ENCODE data around the gene HDAC10. TPM values are rescaled to one million over a fixed set of nuclear protein-coding genes. Genes with fewer than 3 reads are reported as not detected.

HDAC10 gene
- total and polyA plus RNA-seq, 10 of the 15 experiments (the other 5 are each of a cell fraction or from before 2014, with no cell fraction given), result 0.26 to 48.6 (median 5.0) TPM

GRCh38 chr22:50257041-50257440, 6.0 kb upstream of the HDAC10 start:
- TF ChIP-seq ATF3 (IDR thresholded peaks at IDR 0.05; ENCODE audit: borderline replicate concordance, extremely low read depth, low read depth, low read length) (no peak), RAD51 (IDR thresholded peaks at IDR 0.05) (no peak), CUX1 (IDR thresholded peaks at IDR 0.05; ENCODE audit: insufficient replicate concordance, low read depth, low read length) (no peak), USF1 (IDR thresholded peaks at IDR 0.05; ENCODE audit: borderline replicate concordance, extremely low read length, insufficient read depth, low read depth, low read length) (no peak), ZBTB40 (IDR thresholded peaks at IDR 0.05; ENCODE audit: borderline replicate concordance) (no peak), YBX1 (IDR thresholded peaks at IDR 0.05) (no peak), MAX (IDR thresholded peaks at IDR 0.05; ENCODE audit: low read depth, low read length) (no peak), NR2F1 (conservative IDR thresholded peaks at IDR 0.05) (no peak), SP1 (IDR thresholded peaks at IDR 0.05; ENCODE audit: low read depth, low read length) (no peak)
- no peak for DNase-seq (ENCODE audit: low read depth, low spot score)
- ChIA-PET SMC1A (ENCODE audit: uncharacterized antibody, unreplicated experiment) (no interaction called here), CTCF (no interaction called here), RAD21 (ENCODE audit: unreplicated experiment) (no interaction called here), POLR2A (no interaction called here)
- BruUV-seq (replicated peaks), result no TSS peak
- no peak overlapping the region for H3K4me2 ChIP-seq (ENCODE audit: control insufficient read depth, insufficient read depth)
- H3K27ac ChIP-seq (ENCODE audit: control insufficient read depth, insufficient read depth), result no peak overlapping the region
- in situ Hi-C loops (cut with MboI), result loop anchor here (10.0 kb wide), 2 partner anchors 238 to 358 kb away; no protein-coding TSS in a partner anchor
- peaks cover 8% of the 10 kb centered on the region for H3K79me2 ChIP-seq (ENCODE audit: control insufficient read depth, insufficient read depth, low read length)
- no peak for FAIRE-seq
- ATAC-seq, result no peak
- no peak overlapping the region for H3K4me3 ChIP-seq
- 91% methylated on average over 16 of the region's 16 CpGs for WGBS (ENCODE audit: insufficient coverage, insufficient replicate concordance, low lambda C conversion rate, missing lambda C conversion rate)
- no peaks in the 10 kb centered on the region; a peak in 1 of 4 replicates for H3K36me3 ChIP-seq (ENCODE audit: control insufficient read depth in 2 of 2, insufficient read depth in 2 of 2, low read length in 1 of 2)
- H3K27me3 ChIP-seq (replicated peaks in 1 of 2; ENCODE audit: control insufficient read depth in 2 of 2, insufficient read depth in 2 of 2, low read length in 1 of 2), result no peaks in the 10 kb centered on the region
- no peak overlapping the region for H2AFZ ChIP-seq (ENCODE audit: control insufficient read depth, low read depth, low read length)
- peaks cover 2% of the 10 kb centered on the region for H3K4me1 ChIP-seq (ENCODE audit: control insufficient read depth, insufficient read depth, low read length)
- no peaks in the 10 kb centered on the region for H4K20me1 ChIP-seq (ENCODE audit: control insufficient read depth, insufficient read depth)
- intact Hi-C loops (cut with micrococcal nuclease; ENCODE audit: unreplicated experiment), result no loop called here
- no peak overlapping the region for H3K9ac ChIP-seq (ENCODE audit: control insufficient read depth, insufficient read depth, low read length)
- no peaks in the 10 kb centered on the region for H3K9me3 ChIP-seq (replicated peaks; ENCODE audit: control insufficient read depth, insufficient read depth, low read length)

All from GM12878 (cell line).